Heart left ventricle (tissue), 13 donors: ENCODE data around the gene MROH8.

Source experiments
- CTCF ChIP-seq, 12 donors: fragments of 200-600 bp; sonication (generic) in 4 of 12; IDR thresholded peaks; one replicate each; pipeline versions ENCODE4 v1.5.0 to v1.8.0; 2018 to 2022; ENCODE audit warnings: antibody characterized with exemption in 12 of 12, mild to moderate bottlenecking in 5 of 12
- POLR2A ChIP-seq, 2 donors: fragments of 450-650 bp; IDR thresholded peaks; one replicate each; pipeline ENCODE4 v1.6.1; 2017; ENCODE audit warnings: antibody characterized with exemption in 2 of 2, mild to moderate bottlenecking in 2 of 2, moderate library complexity in 2 of 2
- donor health status: ischemic (EF 13 %, LVEDD 7.1; RV severe dilation, severe dysfunction).
- donor health status: DM: no; HTN: yes; CAD: no.
- donor health status: DM: no; HTN: no; CAD: no.
- donor health status: ischemic (EF 25% LVEDD 6.9; RV normal size, moderate dysfunction).
- donor health status: ischemic (EF 25% LVEDD 5.7; RV mildly dilated, moderate dysfunction).
- donor health status: ischemic (EF 35%, LVEDD 5.7; RV mildly dilated, moderate dysfunction).
- donor health status: nonischemic (EF 11% LVEDD 7.7; RV severe dilation, severe dysfunction).
- donor health status: DM: yes; HTN: yes; CAD: no.
- donor health status: PGD.
- donor health status: ischemic (EF 29% LVEDD 5.4; RV normal size, mild dysfunction).
- donor health status: nonischemic (EF 23%, LVEDD 6.1; RV moderate dilation, normal function).

- TF ChIP-seq CTCF (IDR thresholded peaks at IDR 0.05) (no peak), POLR2A (IDR thresholded peaks at IDR 0.05) (no peak)
Observed at GRCh38 chr20:37133952-37134351, 45.4 kb downstream of the MROH8 start.
